GM23338 (cell line): ENCODE measurements around the gene PHF10. TPM values are rescaled to one million over a fixed set of nuclear protein-coding genes. Genes with fewer than 3 reads are reported as not detected.

Experiments
- ATAC-seq: fragments of 200-7000 bp; cut with Tn5 transposase; 3 replicates; pipeline ENCODE4 v1.9.1; 2020
- DNase-seq: peaks from one replicate; pipeline ENCODE4 v3.0.0-alpha.2; 2015; ENCODE audit warnings: low spot score
- H2AFZ ChIP-seq: fragments of 200-600 bp; sonication (generic); 2 replicates; pipeline ENCODE4 v1.8.0; 2016; ENCODE audit warnings: antibody characterized with exemption, mild to moderate bottlenecking, moderate library complexity
- H3F3A ChIP-seq: fragments of 200-600 bp; sonication (generic); replicated peaks from 2 replicates; pipeline ENCODE4 v1.8.0; 2017; ENCODE audit warnings: antibody characterized with exemption, mixed run types, low read depth
- H3K27ac ChIP-seq: fragments of 200-600 bp; sonication (generic); 2 replicates; pipeline ENCODE4 v1.6.1; 2016; ENCODE audit warnings: low read depth
- H3K27me3 ChIP-seq: fragments of 200-600 bp; sonication (generic); 2 replicates; pipeline ENCODE4 v1.8.0; 2016; ENCODE audit warnings: mild to moderate bottlenecking, mixed run types, moderate library complexity; ENCODE audit not compliant: insufficient read depth
- H3K36me3 ChIP-seq: fragments of 200-600 bp; sonication (generic); 2 replicates; pipeline ENCODE4 v1.8.0; 2016; ENCODE audit warnings: mild to moderate bottlenecking; ENCODE audit not compliant: insufficient read depth
- H3K4me1 ChIP-seq: fragments of 200-600 bp; sonication (generic); 2 replicates; pipeline ENCODE4 v1.8.0; 2016; ENCODE audit warnings: mild to moderate bottlenecking, moderate library complexity; ENCODE audit not compliant: insufficient read depth
- H3K4me2 ChIP-seq: fragments of 200-600 bp; sonication (generic); 2 replicates; pipeline ENCODE4 v1.7.1; 2017; ENCODE audit warnings: mixed run types
- H3K4me3 ChIP-seq: fragments of 200-600 bp; sonication (generic); 2 replicates; pipeline ENCODE4 v1.6.1; 2016; ENCODE audit warnings: mixed run types
- H3K79me2 ChIP-seq: fragments of 200-600 bp; sonication (generic); replicated peaks from 2 replicates; pipeline ENCODE4 v1.8.0; 2017; ENCODE audit warnings: mild to moderate bottlenecking; ENCODE audit not compliant: insufficient read depth
- H3K9me2 ChIP-seq: fragments of 200-600 bp; sonication (generic); 2 replicates; pipeline ENCODE4 v1.8.0; 2017; ENCODE audit not compliant: insufficient read depth
- H4K20me1 ChIP-seq: fragments of 200-600 bp; sonication (generic); replicated peaks from 2 replicates; pipeline ENCODE4 v1.8.0; 2017; ENCODE audit warnings: mild to moderate bottlenecking; ENCODE audit not compliant: insufficient read depth
- H3K27ac Mint-ChIP-seq: 2 replicates; pipeline ENCODE4 v1.8.0; 2020; ENCODE audit warnings: inconsistent platforms, mild to moderate bottlenecking, moderate library complexity, mixed read lengths
- H3K27me3 Mint-ChIP-seq: 3 replicates; pipeline ENCODE4 v1.8.0; 2022; ENCODE audit warnings: low read depth, mild to moderate bottlenecking, moderate library complexity, mixed read lengths, inconsistent platforms; ENCODE audit not compliant: insufficient read depth, poor library complexity
- H3K36me3 Mint-ChIP-seq: 3 replicates; pipeline ENCODE4 v1.8.0; 2021; ENCODE audit warnings: low read depth, mild to moderate bottlenecking, inconsistent platforms, moderate library complexity, mixed read lengths
- H3K4me1 Mint-ChIP-seq: 3 replicates; pipeline ENCODE4 v1.8.0; 2020; ENCODE audit warnings: mild to moderate bottlenecking, inconsistent platforms, mixed read lengths
- H3K4me3 Mint-ChIP-seq: 3 replicates; pipeline ENCODE4 v1.8.0; 2021; ENCODE audit warnings: moderate library complexity, mild to moderate bottlenecking, inconsistent platforms, mixed read lengths
- H3K9me3 Mint-ChIP-seq: 3 replicates; pipeline ENCODE4 v1.8.0; 2020; ENCODE audit warnings: moderate library complexity, mild to moderate bottlenecking, inconsistent platforms, mixed read lengths
- ETS1 ChIP-seq: IDR thresholded peaks from 2 replicates; pipeline ENCODE4 v1.6.1; 2016; ENCODE audit warnings: antibody characterized with exemption
- EZH2 ChIP-seq: fragments of 200-600 bp; sonication (generic); IDR thresholded peaks from one replicate; pipeline ENCODE4 v1.8.0; 2017; ENCODE audit warnings: antibody characterized with exemption, mild to moderate bottlenecking, low read depth; ENCODE audit not compliant: unreplicated experiment
- EZH2phosphoT487 ChIP-seq: fragments of 200-600 bp; sonication (generic); IDR thresholded peaks from one replicate; pipeline ENCODE4 v1.8.1; 2018; ENCODE audit warnings: antibody characterized with exemption; ENCODE audit not compliant: unreplicated experiment
- STAT1 ChIP-seq: IDR thresholded peaks from one replicate; pipeline ENCODE4 v1.6.1; 2016; ENCODE audit warnings: antibody characterized with exemption; ENCODE audit not compliant: unreplicated experiment
- ZNF331 ChIP-seq: fragments of 250-450 bp; sonication (Bioruptor Pico); IDR thresholded peaks from 2 replicates; pipeline ENCODE4 v1.5.0; 2020; ENCODE audit warnings: low read depth, mild to moderate bottlenecking, moderate library complexity
- ZNF462 ChIP-seq: fragments of 250-450 bp; sonication (Bioruptor Pico); IDR thresholded peaks from 2 replicates; pipeline ENCODE4 v1.5.0; 2020; ENCODE audit warnings: mild to moderate bottlenecking, moderate library complexity
- polyA plus RNA-seq: library from polyadenylated mRNA; unstranded; fragments of >200 nt; fragmentation: Nextera tagmentation; extraction: Ambion mirVana; gene quantifications from 2 replicates; pipeline ENCODE4 v1.2.1, GENCODE V29; 2016
- total RNA-seq: library from RNA; depleted of rRNA; stranded (reverse); fragments of >200 nt; shearing (Covaris generic); gene quantifications from 2 replicates; pipeline ENCODE4 v1.2.3, GENCODE V29; 2014

Gene PHF10
- total and polyA plus RNA-seq, 2 experiments from 2014 or later: 16.5 to 44.7 TPM

- no peak for TF ChIP-seq ZNF462 (CRISPR knock-in tag)
- no peak for TF ChIP-seq ETS1
- no peak for TF ChIP-seq STAT1
- no peak for TF ChIP-seq EZH2
- no peak for TF ChIP-seq ZNF331
- TF ChIP-seq EZH2phosphoT487: no peak
Observed at GRCh38 chr6:169709293-169709692, 15.0 kb downstream of the PHF10 start (continued).

- no peaks in the 10 kb centered on the region for H3K27me3 ChIP-seq
- no peak overlapping the region for H2AFZ ChIP-seq
- peaks cover 22% of the 10 kb centered on the region for H3K79me2 ChIP-seq
- no peaks in the 10 kb centered on the region for H3K27me3 Mint-ChIP-seq
- ATAC-seq: no peak
- no peaks in the 10 kb centered on the region for H3F3A ChIP-seq
- H3K4me1 ChIP-seq: peaks cover 7% of the 10 kb centered on the region
- H3K27ac Mint-ChIP-seq: no peak overlapping the region
- no peaks in the 10 kb centered on the region for H3K9me3 Mint-ChIP-seq
- H3K4me2 ChIP-seq: no peak overlapping the region
- no peak overlapping the region for H3K4me3 Mint-ChIP-seq
- H3K9me2 ChIP-seq: no peaks in the 10 kb centered on the region
- peaks cover 8% of the 10 kb centered on the region for H4K20me1 ChIP-seq
- peaks cover 12% of the 10 kb centered on the region; the same call in 1 of the 2 replicates for H3K36me3 ChIP-seq
- DNase-seq: no peak
- no peak for TF ChIP-seq ETS1
- H3K4me1 Mint-ChIP-seq: peaks cover 13% of the 10 kb centered on the region
- H3K4me3 ChIP-seq: no peak overlapping the region
- H3K36me3 Mint-ChIP-seq: peaks cover 39% of the 10 kb centered on the region
- H3K27ac ChIP-seq: no peak overlapping the region
Observed at GRCh38 chr6:169707772-169708171, 16.5 kb downstream of the PHF10 start.
